Ascending aorta (tissue), 2 donors: Measurements from ENCODE around the gene KCNMA1. TPM values are rescaled to one million over a fixed set of nuclear protein-coding genes. Genes with fewer than 3 reads are reported as not detected.

ENCODE experiments used
- DNase-seq, 2 donors: peaks; one replicate each; pipeline ENCODE4 v3.0.0-alpha.2; 2019; ENCODE audit warnings: low spot score in 2 of 2
- H3K27ac ChIP-seq, 2 donors: fragments of 200-600 bp; sonication (generic); one replicate each; pipeline ENCODE4 v1.5.1; 2016 to 2017; ENCODE audit warnings: mild to moderate bottlenecking in 1 of 2
- H3K27me3 ChIP-seq: fragments of 200-600 bp; sonication (generic); one replicate; pipeline ENCODE4 v1.5.1; 2017
- H3K36me3 ChIP-seq, 2 donors: fragments of 200-600 bp; sonication (generic); one replicate each; pipeline ENCODE4 v1.5.1; 2016
- H3K4me1 ChIP-seq, 2 donors: fragments of 200-600 bp; sonication (generic); one replicate each; pipeline ENCODE4 v1.5.1; 2016 to 2017; ENCODE audit warnings: mild to moderate bottlenecking in 1 of 2
- H3K4me3 ChIP-seq, 2 donors: fragments of 200-600 bp; sonication (generic); one replicate each; pipeline ENCODE4 v1.5.1; 2016 to 2017; ENCODE audit warnings: mild to moderate bottlenecking in 1 of 2
- H3K9me3 ChIP-seq, 2 donors: fragments of 200-600 bp; sonication (generic); one replicate each; pipeline ENCODE4 v1.5.1; 2016
- CTCF ChIP-seq, 3 experiments: fragments of 200-600 bp in 2 of 3; fragments of 450-650 bp in 1 of 3; sonication (generic) in 2 of 3; IDR thresholded peaks; one replicate each; pipeline ENCODE4 v1.5.1; 2016 to 2019; ENCODE audit warnings: antibody characterized with exemption in 3 of 3, mild to moderate bottlenecking in 1 of 3, moderate library complexity in 1 of 3
- intact Hi-C: fragments of 100-400 bp; cut with DNase I; formaldehyde crosslinking; loops from one replicate; pipeline ENCODE4 v1.15.1; 2023
- total RNA-seq: library from RNA; depleted of rRNA; stranded (reverse); fragments of >200 nt; gene quantifications from one replicate; pipeline ENCODE4 v1.1.0, GENCODE V29; 2016

KCNMA1 gene
- total RNA-seq, 1 donor from 2014 or later, result 28.6 TPM

- no peak for DNase-seq
- TF ChIP-seq CTCF (IDR thresholded peaks at IDR 0.05), result no peak
- peak overlapping the region; percentile 73 to 76 for H3K27ac ChIP-seq
- H3K27me3 ChIP-seq, result no peaks in the 10 kb centered on the region
- intact Hi-C loops, result no loop called here
- peaks cover 0 to 46% of the 10 kb centered on the region in 2 donors for H3K4me1 ChIP-seq
- no peak overlapping the region for H3K4me3 ChIP-seq
- no peaks in the 10 kb centered on the region for H3K36me3 ChIP-seq
- no peaks in the 10 kb centered on the region for H3K9me3 ChIP-seq
These were observed 487.9 kb downstream of the KCNMA1 start for GRCh38 chr10:77149706-77150105.

GRCh38 chr10:77149001-77149400, 488.6 kb downstream of the KCNMA1 start:
- intact Hi-C loops, result no loop called here
- Histone ChIP-seq H3K27ac (peak overlapping the region; percentile 73 to 76), H3K36me3 (no peaks in the 10 kb centered on the region), H3K4me3 (no peak overlapping the region), H3K4me1 (peaks cover 0 to 48% of the 10 kb centered on the region in 2 donors), H3K9me3 (no peaks in the 10 kb centered on the region), H3K27me3 (no peaks in the 10 kb centered on the region)
- DNase-seq, result no peak
- TF ChIP-seq CTCF (IDR thresholded peaks at IDR 0.05), result no peak

GRCh38 chr10:77147871-77148270, 489.7 kb downstream of the KCNMA1 start:
- TF ChIP-seq CTCF (IDR thresholded peaks at IDR 0.05), result no peak
- intact Hi-C loops, result no loop called here
- Histone ChIP-seq H3K4me3 (no peak overlapping the region), H3K4me1 (peaks cover 0 to 48% of the 10 kb centered on the region in 2 donors), H3K9me3 (no peaks in the 10 kb centered on the region), H3K27ac (peak overlapping the region; percentile 73 to 76), H3K27me3 (no peaks in the 10 kb centered on the region), H3K36me3 (no peaks in the 10 kb centered on the region)
- no peak for DNase-seq

- H3K9me3 ChIP-seq, result no peaks in the 10 kb centered on the region
- H3K4me3 ChIP-seq, result no peak overlapping the region
- no peaks in the 10 kb centered on the region for H3K36me3 ChIP-seq
- peaks cover 0 to 48% of the 10 kb centered on the region in 2 donors for H3K4me1 ChIP-seq
- no peak for DNase-seq
- TF ChIP-seq CTCF (IDR thresholded peaks at IDR 0.05), result no peak
- intact Hi-C loops, result no loop called here
- H3K27ac ChIP-seq, result peak overlapping the region; percentile 73 to 76
- no peaks in the 10 kb centered on the region for H3K27me3 ChIP-seq
These were observed 490.8 kb downstream of the KCNMA1 start for GRCh38 chr10:77146712-77147336.

- H3K4me1 ChIP-seq, result peaks cover 0 to 32% of the 10 kb centered on the region in 2 donors
- DNase-seq, result no peak
- no peak overlapping the region for H3K4me3 ChIP-seq
- H3K27ac ChIP-seq, result no peak overlapping the region
- intact Hi-C loops, result no loop called here
- no peaks in the 10 kb centered on the region for H3K9me3 ChIP-seq
- no peaks in the 10 kb centered on the region for H3K27me3 ChIP-seq
- H3K36me3 ChIP-seq, result no peaks in the 10 kb centered on the region
- no peak for TF ChIP-seq CTCF (IDR thresholded peaks at IDR 0.05)
These were observed 493.0 kb downstream of the KCNMA1 start for GRCh38 chr10:77144656-77145055.
